Measurements from ENCODE around the gene KCNS1.
"Not testable (repeated sequence)": the region's sequence is repeated elsewhere in the genome, so short reads cannot be mapped to it uniquely, and the experiment has no call there.

KCNS1 gene

GRCh38 chr20:45080867-45081624 lies 19.9 kb downstream of the KCNS1 start:
- DNase-seq = no peak

GRCh38 chr20:45077559-45077958 lies 23.4 kb downstream of the KCNS1 start:
- no peak for DNase-seq

GRCh38 chr20:45073221-45073620 lies 27.7 kb downstream of the KCNS1 start:
- DNase-seq = no peak

- no peak for DNase-seq
Observed at GRCh38 chr20:45072066-45072465, 28.9 kb downstream of the KCNS1 start.

- no peak for DNase-seq
Observed at GRCh38 chr20:45070932-45071632, 29.8 kb downstream of the KCNS1 start.

GRCh38 chr20:45069261-45069660 lies 31.7 kb downstream of the KCNS1 start:
- DNase-seq = no peak

GRCh38 chr20:45067558-45067957 lies 33.4 kb downstream of the KCNS1 start:
- DNase-seq = no peak

- no peak for DNase-seq
Observed at GRCh38 chr20:45067087-45067486, 33.8 kb downstream of the KCNS1 start.

GRCh38 chr20:45066372-45066771 lies 34.6 kb downstream of the KCNS1 start:
- DNase-seq = no peak

- DNase-seq = no peak
Observed at GRCh38 chr20:45064812-45065211, 36.1 kb downstream of the KCNS1 start.

- DNase-seq = not testable (repeated sequence)
Observed at GRCh38 chr20:45063107-45063506, 37.8 kb downstream of the KCNS1 start.

- no peak for DNase-seq
Observed at GRCh38 chr20:45061244-45061643, 39.7 kb downstream of the KCNS1 start.

- DNase-seq = peak in 1 of 58 donors; percentile 8
Observed at GRCh38 chr20:45060294-45060693, 40.6 kb downstream of the KCNS1 start.

GRCh38 chr20:45059022-45059728 lies 41.8 kb downstream of the KCNS1 start:
- DNase-seq = peak in 20 of 58 donors; percentile 3 to 64 (median 38)

- DNase-seq = no peak
Observed at GRCh38 chr20:45058168-45058850, 42.6 kb downstream of the KCNS1 start.

- DNase-seq = peak in 1 of 58 donors; percentile 6
Observed at GRCh38 chr20:45056473-45057173, 44.3 kb downstream of the KCNS1 start.

- no peak for DNase-seq
Observed at GRCh38 chr20:45055056-45055455, 45.9 kb downstream of the KCNS1 start.

- DNase-seq = no peak
Observed at GRCh38 chr20:45053430-45054351, 47.2 kb downstream of the KCNS1 start.

GRCh38 chr20:45052698-45053429 lies 48.1 kb downstream of the KCNS1 start:
- peak in 11 of 58 donors; percentile 1 to 39 (median 18) for DNase-seq

Data from anterior cingulate cortex (tissue), 58 donors.